Lower lobe of right lung (tissue), 2 donors: Measurements from ENCODE around the gene TTC34. TPM values are rescaled to one million over a fixed set of nuclear protein-coding genes. Genes with fewer than 3 reads are reported as not detected.
"Not testable (repeated sequence)": the region's sequence is repeated elsewhere in the genome, so short reads cannot be mapped to it uniquely, and the experiment has no call there.

ENCODE experiments used
- ATAC-seq, 2 donors: fragments of 200-7000 bp; cut with Tn5 transposase; one replicate each; pipeline ENCODE4 v1.9.1; 2020 to 2022; ENCODE audit warnings: mild to moderate bottlenecking in 2 of 2, moderate library complexity in 2 of 2
- DNase-seq: peaks from one replicate; pipeline ENCODE4 v3.0.0-alpha.2; 2020
- H3K27ac ChIP-seq: fragments of 200-600 bp; one replicate; pipeline ENCODE4 v1.8.0; 2022
- H3K27me3 ChIP-seq: fragments of 200-600 bp; one replicate; pipeline ENCODE4 v1.8.0; 2022; ENCODE audit warnings: low read depth
- H3K36me3 ChIP-seq: fragments of 200-600 bp; one replicate; pipeline ENCODE4 v1.8.0; 2022; ENCODE audit warnings: mild to moderate bottlenecking
- H3K4me1 ChIP-seq: fragments of 200-600 bp; one replicate; pipeline ENCODE4 v1.8.0; 2022
- H3K4me3 ChIP-seq: fragments of 200-600 bp; one replicate; pipeline ENCODE4 v1.8.0; 2022; ENCODE audit warnings: mild to moderate bottlenecking
- H3K9me3 ChIP-seq: fragments of 200-600 bp; one replicate; pipeline ENCODE4 v1.8.0; 2022
- intact Hi-C: fragments of 100-400 bp; cut with DNase I; formaldehyde crosslinking; loops from one replicate; pipeline ENCODE4 v1.11.0; 2022
- total RNA-seq: library from RNA; stranded (reverse); fragmentation: NEBNext Ultra II Directional; extraction: Animal tissue kit (Norgen Biotek cat#: 25700); gene quantifications from one replicate; pipeline ENCODE4 v1.2.1, GENCODE V29; 2021
- donor health status: DM: no; HTN: yes; CAD: no; lungs with severe emphysema.

The TTC34 gene
- total RNA-seq, 1 donor from 2014 or later, result 2.6 TPM

GRCh38 chr1:2757519-2757918 is 44.0 kb downstream of the TTC34 start:
- DNase-seq, H3K4me1 ChIP-seq, H3K9me3 ChIP-seq, ATAC-seq, H3K36me3 ChIP-seq, H3K4me3 ChIP-seq, H3K27ac ChIP-seq, intact Hi-C loops, H3K27me3 ChIP-seq: not testable (repeated sequence)

- H3K4me1 ChIP-seq, ATAC-seq, intact Hi-C loops, DNase-seq, H3K27ac ChIP-seq, H3K36me3 ChIP-seq, H3K27me3 ChIP-seq, H3K9me3 ChIP-seq, H3K4me3 ChIP-seq: not testable (repeated sequence)
Measured at GRCh38 chr1:2755426-2755825, 46.1 kb downstream of the TTC34 start.

GRCh38 chr1:2754597-2754996 is 46.9 kb downstream of the TTC34 start:
- H3K4me1 ChIP-seq, DNase-seq, H3K27me3 ChIP-seq, H3K36me3 ChIP-seq, H3K4me3 ChIP-seq, H3K27ac ChIP-seq, H3K9me3 ChIP-seq, ATAC-seq, intact Hi-C loops: not testable (repeated sequence)

GRCh38 chr1:2752503-2752902 is 49.0 kb downstream of the TTC34 start:
- H3K36me3 ChIP-seq, H3K27ac ChIP-seq, H3K4me1 ChIP-seq, H3K27me3 ChIP-seq, H3K9me3 ChIP-seq, intact Hi-C loops, DNase-seq, H3K4me3 ChIP-seq, ATAC-seq: not testable (repeated sequence)

GRCh38 chr1:2751866-2752265 is 49.6 kb downstream of the TTC34 start:
- H3K27ac ChIP-seq, H3K27me3 ChIP-seq, H3K4me3 ChIP-seq, H3K4me1 ChIP-seq, intact Hi-C loops, ATAC-seq, DNase-seq, H3K9me3 ChIP-seq, H3K36me3 ChIP-seq: not testable (repeated sequence)

- H3K4me3 ChIP-seq, H3K27me3 ChIP-seq, H3K9me3 ChIP-seq, intact Hi-C loops, H3K36me3 ChIP-seq, H3K27ac ChIP-seq, ATAC-seq, DNase-seq, H3K4me1 ChIP-seq: not testable (repeated sequence)
Measured at GRCh38 chr1:2750766-2751730, 50.4 kb downstream of the TTC34 start.

- ATAC-seq, H3K4me1 ChIP-seq, intact Hi-C loops, DNase-seq, H3K9me3 ChIP-seq, H3K27ac ChIP-seq, H3K36me3 ChIP-seq, H3K27me3 ChIP-seq, H3K4me3 ChIP-seq: not testable (repeated sequence)
Measured at GRCh38 chr1:2750041-2750680, 51.3 kb downstream of the TTC34 start.

GRCh38 chr1:2748626-2749025 is 52.9 kb downstream of the TTC34 start:
- H3K36me3 ChIP-seq, H3K9me3 ChIP-seq, DNase-seq, ATAC-seq, H3K27ac ChIP-seq, H3K4me1 ChIP-seq, H3K27me3 ChIP-seq, H3K4me3 ChIP-seq, intact Hi-C loops: not testable (repeated sequence)

GRCh38 chr1:2694796-2695195 is 106.7 kb downstream of the TTC34 start:
- DNase-seq, H3K27me3 ChIP-seq, H3K27ac ChIP-seq, H3K36me3 ChIP-seq, H3K4me3 ChIP-seq, intact Hi-C loops, H3K9me3 ChIP-seq, ATAC-seq, H3K4me1 ChIP-seq: not testable (repeated sequence)

GRCh38 chr1:2690180-2690579 is 111.3 kb downstream of the TTC34 start:
- intact Hi-C loops, H3K27ac ChIP-seq, H3K27me3 ChIP-seq, H3K36me3 ChIP-seq, ATAC-seq, H3K4me1 ChIP-seq, H3K4me3 ChIP-seq, H3K9me3 ChIP-seq, DNase-seq: not testable (repeated sequence)

- H3K27ac ChIP-seq, H3K9me3 ChIP-seq, H3K4me1 ChIP-seq, H3K27me3 ChIP-seq, H3K36me3 ChIP-seq, DNase-seq, ATAC-seq, H3K4me3 ChIP-seq, intact Hi-C loops: not testable (repeated sequence)
Measured at GRCh38 chr1:2688336-2688665, 113.2 kb downstream of the TTC34 start.

GRCh38 chr1:2687638-2688335 is 113.7 kb downstream of the TTC34 start:
- H3K36me3 ChIP-seq, H3K27me3 ChIP-seq, intact Hi-C loops, H3K9me3 ChIP-seq, H3K4me3 ChIP-seq, H3K27ac ChIP-seq, H3K4me1 ChIP-seq, ATAC-seq: not testable (repeated sequence)
- peak; percentile 73 for DNase-seq

GRCh38 chr1:2687174-2687591 is 114.3 kb downstream of the TTC34 start:
- DNase-seq, result peak; percentile 51

More at GRCh38 chr1:2687174-2687591, 114.3 kb downstream of the TTC34 start:
- H3K4me1 ChIP-seq, H3K36me3 ChIP-seq, H3K9me3 ChIP-seq, H3K4me3 ChIP-seq, H3K27ac ChIP-seq, intact Hi-C loops, H3K27me3 ChIP-seq, ATAC-seq: not testable (repeated sequence)
